GM18511 (cell line): ENCODE measurements around the gene SMIM10L2A.
"Not testable (repeated sequence)": the region's sequence is repeated elsewhere in the genome, so short reads cannot be mapped to it uniquely, and the experiment has no call there.

Experiments used
- ATAC-seq: cut with Tn5 transposase; IDR thresholded peaks from one replicate; pipeline ENCODE4 v1.9.1; 2021; ENCODE audit warnings: mild to moderate bottlenecking, moderate library complexity; ENCODE audit not compliant: unreplicated experiment

Gene SMIM10L2A

GRCh38 chrX:135421932-135422809 is at the start of gene SMIM10L2A:
TSS of gene SMIM10L2A (plus strand) at chrX:135421944. CDS start at chrX:135422132, 188 bp downstream.
- ATAC-seq = peak; percentile 56

GRCh38 chrX:135373357-135373756 is 48.4 kb upstream of the SMIM10L2A start:
- no peak for ATAC-seq

- ATAC-seq = no peak
Measured at GRCh38 chrX:135382260-135382659, 39.5 kb upstream of the SMIM10L2A start.

GRCh38 chrX:135383249-135383648 is 38.5 kb upstream of the SMIM10L2A start:
- ATAC-seq = no peak

- peak; percentile 49 for ATAC-seq
Measured at GRCh38 chrX:135384161-135384836, 37.4 kb upstream of the SMIM10L2A start.

GRCh38 chrX:135388841-135389240 is 32.9 kb upstream of the SMIM10L2A start:
- no peak for ATAC-seq

- ATAC-seq = no peak
Measured at GRCh38 chrX:135389243-135389642, 32.5 kb upstream of the SMIM10L2A start.

- no peak for ATAC-seq
Measured at GRCh38 chrX:135389717-135390116, 32.0 kb upstream of the SMIM10L2A start.

GRCh38 chrX:135391734-135392133 is 30.0 kb upstream of the SMIM10L2A start:
- no peak for ATAC-seq

- no peak for ATAC-seq
Measured at GRCh38 chrX:135393051-135393450, 28.7 kb upstream of the SMIM10L2A start.

GRCh38 chrX:135395064-135395463 is 26.7 kb upstream of the SMIM10L2A start:
- no peak for ATAC-seq

GRCh38 chrX:135396109-135396508 is 25.6 kb upstream of the SMIM10L2A start:
- no peak for ATAC-seq

- ATAC-seq = no peak
Measured at GRCh38 chrX:135396566-135396965, 25.2 kb upstream of the SMIM10L2A start.

- no peak for ATAC-seq
Measured at GRCh38 chrX:135397652-135398051, 24.1 kb upstream of the SMIM10L2A start.

GRCh38 chrX:135403374-135403773 is 18.4 kb upstream of the SMIM10L2A start:
- no peak for ATAC-seq

- ATAC-seq = not testable (repeated sequence)
Measured at GRCh38 chrX:135406428-135406827, 15.3 kb upstream of the SMIM10L2A start.

GRCh38 chrX:135408794-135409193 is 12.9 kb upstream of the SMIM10L2A start:
- ATAC-seq = no peak

GRCh38 chrX:135410861-135411627 is 10.7 kb upstream of the SMIM10L2A start:
- no peak for ATAC-seq

GRCh38 chrX:135411893-135412292 is 9.9 kb upstream of the SMIM10L2A start:
- no peak for ATAC-seq

- no peak for ATAC-seq
Measured at GRCh38 chrX:135416546-135416945, 5.2 kb upstream of the SMIM10L2A start.

- no peak for ATAC-seq
Measured at GRCh38 chrX:135420831-135421230, 913 bp upstream of the SMIM10L2A start.
